Measurements from ENCODE around the gene SLC1A1.

DNA sequence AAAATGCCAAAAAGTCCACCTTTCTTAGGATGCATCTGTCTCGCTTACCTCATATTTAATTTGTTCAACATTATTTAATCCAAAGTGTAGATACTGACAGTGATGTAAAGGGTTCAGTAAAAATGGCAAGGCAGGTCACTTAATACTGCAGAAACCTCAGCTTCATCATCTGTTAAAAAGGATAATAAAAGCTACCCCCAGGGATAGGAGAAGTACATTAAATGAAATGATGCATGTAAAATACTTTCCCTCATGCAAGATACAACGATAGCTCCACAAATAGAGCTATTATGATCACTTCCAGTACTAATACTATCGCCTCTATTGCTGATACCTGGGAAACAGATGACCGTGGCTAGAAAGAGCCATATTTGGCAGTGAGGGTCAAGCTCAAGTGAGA lies 82.9 kb downstream of the SLC1A1 start:
- TF ChIP-seq, protein P1, sequence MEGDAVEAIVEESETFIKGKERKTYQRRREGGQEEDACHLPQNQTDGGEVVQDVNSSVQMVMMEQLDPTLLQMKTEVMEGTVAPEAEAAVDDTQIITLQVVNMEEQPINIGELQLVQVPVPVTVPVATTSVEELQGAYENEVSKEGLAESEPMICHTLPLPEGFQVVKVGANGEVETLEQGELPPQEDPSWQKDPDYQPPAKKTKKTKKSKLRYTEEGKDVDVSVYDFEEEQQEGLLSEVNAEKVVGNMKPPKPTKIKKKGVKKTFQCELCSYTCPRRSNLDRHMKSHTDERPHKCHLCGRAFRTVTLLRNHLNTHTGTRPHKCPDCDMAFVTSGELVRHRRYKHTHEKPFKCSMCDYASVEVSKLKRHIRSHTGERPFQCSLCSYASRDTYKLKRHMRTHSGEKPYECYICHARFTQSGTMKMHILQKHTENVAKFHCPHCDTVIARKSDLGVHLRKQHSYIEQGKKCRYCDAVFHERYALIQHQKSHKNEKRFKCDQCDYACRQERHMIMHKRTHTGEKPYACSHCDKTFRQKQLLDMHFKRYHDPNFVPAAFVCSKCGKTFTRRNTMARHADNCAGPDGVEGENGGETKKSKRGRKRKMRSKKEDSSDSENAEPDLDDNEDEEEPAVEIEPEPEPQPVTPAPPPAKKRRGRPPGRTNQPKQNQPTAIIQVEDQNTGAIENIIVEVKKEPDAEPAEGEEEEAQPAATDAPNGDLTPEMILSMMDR (IDR thresholded peaks at IDR 0.05): no peak
- no peak for TF ChIP-seq POLR2A (IDR thresholded peaks at IDR 0.05)

All from breast epithelium (tissue), 3 donors.